GM18505 (cell line): ENCODE data around the gene CERKL.
A peak's percentile ranks its signal among the peaks of the same experiment; 100 is the strongest.

Source experiments
- ATAC-seq: cut with Tn5 transposase; IDR thresholded peaks from one replicate; pipeline ENCODE4 v1.9.1; 2021; ENCODE audit not compliant: unreplicated experiment
- POLR2A ChIP-seq: IDR thresholded peaks from 4 replicates; pipeline ENCODE4 v1.6.1; 2011; ENCODE audit warnings: borderline replicate concordance; ENCODE audit not compliant: insufficient read depth, insufficient read length; ENCODE audit errors: extremely low read depth

Gene CERKL

GRCh38 chr2:181667234-181667633, 10.3 kb upstream of the CERKL start:
- no peak for TF ChIP-seq POLR2A
- no peak for ATAC-seq

- no peak for ATAC-seq
- no peak for TF ChIP-seq POLR2A
Measured at GRCh38 chr2:181662287-181662686, 5.4 kb upstream of the CERKL start.

GRCh38 chr2:181660181-181660580, 3.3 kb upstream of the CERKL start:
- TF ChIP-seq POLR2A: no peak
- ATAC-seq: no peak

GRCh38 chr2:181658444-181658843, 1.5 kb upstream of the CERKL start:
- no peak for ATAC-seq
- TF ChIP-seq POLR2A: no peak

GRCh38 chr2:181657379-181657778, 474 bp upstream of the CERKL start:
- ATAC-seq: no peak
- TF ChIP-seq POLR2A: no peak

GRCh38 chr2:181655519-181655918, 1.4 kb downstream of the CERKL start:
- no peak for TF ChIP-seq POLR2A

GRCh38 chr2:181649436-181649979, 7.4 kb downstream of the CERKL start:
- ATAC-seq: no peak
- TF ChIP-seq POLR2A: no peak

More at GRCh38 chr2:181655519-181655918, 1.4 kb downstream of the CERKL start:
- ATAC-seq: no peak

- no peak for ATAC-seq
- no peak for TF ChIP-seq POLR2A
Measured at GRCh38 chr2:181648478-181649155, 8.3 kb downstream of the CERKL start.

GRCh38 chr2:181646415-181646987, 10.4 kb downstream of the CERKL start:
- no peak for TF ChIP-seq POLR2A
- ATAC-seq: no peak

- no peak for TF ChIP-seq POLR2A
Measured at GRCh38 chr2:181643151-181643550, 13.8 kb downstream of the CERKL start.

GRCh38 chr2:181642086-181642485, 14.8 kb downstream of the CERKL start:
- ATAC-seq: no peak
- no peak for TF ChIP-seq POLR2A

More at GRCh38 chr2:181643151-181643550, 13.8 kb downstream of the CERKL start:
- no peak for ATAC-seq

GRCh38 chr2:181639686-181640085, 17.2 kb downstream of the CERKL start:
- ATAC-seq: no peak
- TF ChIP-seq POLR2A: no peak

- TF ChIP-seq POLR2A: no peak
- ATAC-seq: peak; percentile 62
Measured at GRCh38 chr2:181632733-181633401, 24.0 kb downstream of the CERKL start.

GRCh38 chr2:181628590-181629585, 28.0 kb downstream of the CERKL start:
- no peak for TF ChIP-seq POLR2A
- ATAC-seq: no peak

GRCh38 chr2:181627545-181627944, 29.4 kb downstream of the CERKL start:
- ATAC-seq: no peak
- no peak for TF ChIP-seq POLR2A
